PFSK-1 (cell line): ENCODE data around the gene BTAF1.

Experiments used
- FOXP2 ChIP-seq: optimal IDR thresholded peaks from 2 replicates; pipeline ENCODE3; 2011; ENCODE audit warnings: borderline replicate concordance, control low read depth, inconsistent platforms; ENCODE audit not compliant: insufficient read depth; ENCODE audit errors: extremely low read length, extremely low read depth
- POLR2AphosphoS5 ChIP-seq: IDR thresholded peaks from 2 replicates; pipeline ENCODE4 v1.6.1; 2012; ENCODE audit warnings: low read depth, mild to moderate bottlenecking, control low read depth, low read length, moderate library complexity
- SIN3A ChIP-seq: IDR thresholded peaks from 2 replicates; pipeline ENCODE4 v1.6.1; 2012; ENCODE audit warnings: mild to moderate bottlenecking, low read length, moderate library complexity, borderline replicate concordance; ENCODE audit not compliant: insufficient read depth
- TAF1 ChIP-seq: IDR thresholded peaks from 2 replicates; pipeline ENCODE4 v1.6.1; 2012; ENCODE audit warnings: low read length, control low read depth, borderline replicate concordance; ENCODE audit not compliant: insufficient read depth
- TF ChIP-seq, protein P1 (sequence below), 2 experiments: IDR thresholded peaks; 2 replicates each; pipeline versions ENCODE4 v1.6.1 to v1.8.0; 2011 to 2012; ENCODE audit warnings: low read depth in 2 of 2, low read length in 2 of 2, control low read depth in 1 of 2, inconsistent platforms in 1 of 2, mild to moderate bottlenecking in 1 of 2, moderate library complexity in 1 of 2; ENCODE audit not compliant: insufficient read depth in 1 of 2

The BTAF1 gene

DNA sequence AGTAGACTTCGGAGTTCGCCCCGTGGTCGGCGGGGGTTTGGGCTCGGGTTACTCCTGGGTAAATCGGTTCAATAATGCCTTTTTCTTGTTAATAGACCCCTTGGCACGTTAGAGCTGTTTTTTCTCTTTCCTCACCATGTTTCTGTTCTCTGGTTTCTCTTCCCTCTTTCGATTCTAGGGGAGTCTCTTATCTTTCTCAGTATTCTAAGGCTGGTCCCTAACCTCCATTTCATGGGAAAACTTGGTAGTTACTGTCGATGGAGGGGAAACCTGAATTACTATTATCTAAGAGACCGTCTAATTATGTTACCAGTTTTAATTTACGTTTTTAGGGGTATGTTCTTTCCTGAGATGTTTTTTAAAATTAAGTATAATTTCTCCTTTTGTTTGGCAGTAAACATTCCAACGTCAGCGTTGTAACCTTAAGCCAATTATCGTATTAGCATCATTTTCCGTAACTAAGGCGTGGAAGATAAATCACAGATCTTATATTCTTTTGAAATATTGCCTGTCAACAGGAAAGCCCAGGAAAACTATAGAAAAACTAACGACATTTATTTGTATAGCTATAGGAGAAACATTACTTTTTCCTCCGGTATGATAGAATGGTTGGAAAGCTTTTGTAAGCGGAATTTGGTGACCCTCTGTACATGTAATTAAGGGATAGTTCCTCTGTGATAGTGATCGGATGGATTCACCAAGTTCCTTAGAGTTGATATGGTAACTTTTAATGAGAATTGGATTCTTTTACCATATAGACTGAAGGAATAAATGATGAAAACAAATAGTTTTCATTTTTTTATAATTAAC is 847 bp downstream of the BTAF1 start:
- TF ChIP-seq TAF1 (no peak), POLR2AphosphoS5 (no peak), SIN3A (no peak), FOXP2 (no peak)
- TF ChIP-seq, protein P1, sequence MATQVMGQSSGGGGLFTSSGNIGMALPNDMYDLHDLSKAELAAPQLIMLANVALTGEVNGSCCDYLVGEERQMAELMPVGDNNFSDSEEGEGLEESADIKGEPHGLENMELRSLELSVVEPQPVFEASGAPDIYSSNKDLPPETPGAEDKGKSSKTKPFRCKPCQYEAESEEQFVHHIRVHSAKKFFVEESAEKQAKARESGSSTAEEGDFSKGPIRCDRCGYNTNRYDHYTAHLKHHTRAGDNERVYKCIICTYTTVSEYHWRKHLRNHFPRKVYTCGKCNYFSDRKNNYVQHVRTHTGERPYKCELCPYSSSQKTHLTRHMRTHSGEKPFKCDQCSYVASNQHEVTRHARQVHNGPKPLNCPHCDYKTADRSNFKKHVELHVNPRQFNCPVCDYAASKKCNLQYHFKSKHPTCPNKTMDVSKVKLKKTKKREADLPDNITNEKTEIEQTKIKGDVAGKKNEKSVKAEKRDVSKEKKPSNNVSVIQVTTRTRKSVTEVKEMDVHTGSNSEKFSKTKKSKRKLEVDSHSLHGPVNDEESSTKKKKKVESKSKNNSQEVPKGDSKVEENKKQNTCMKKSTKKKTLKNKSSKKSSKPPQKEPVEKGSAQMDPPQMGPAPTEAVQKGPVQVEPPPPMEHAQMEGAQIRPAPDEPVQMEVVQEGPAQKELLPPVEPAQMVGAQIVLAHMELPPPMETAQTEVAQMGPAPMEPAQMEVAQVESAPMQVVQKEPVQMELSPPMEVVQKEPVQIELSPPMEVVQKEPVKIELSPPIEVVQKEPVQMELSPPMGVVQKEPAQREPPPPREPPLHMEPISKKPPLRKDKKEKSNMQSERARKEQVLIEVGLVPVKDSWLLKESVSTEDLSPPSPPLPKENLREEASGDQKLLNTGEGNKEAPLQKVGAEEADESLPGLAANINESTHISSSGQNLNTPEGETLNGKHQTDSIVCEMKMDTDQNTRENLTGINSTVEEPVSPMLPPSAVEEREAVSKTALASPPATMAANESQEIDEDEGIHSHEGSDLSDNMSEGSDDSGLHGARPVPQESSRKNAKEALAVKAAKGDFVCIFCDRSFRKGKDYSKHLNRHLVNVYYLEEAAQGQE (IDR thresholded peaks at IDR 0.05; ENCODE audit: insufficient read depth in 1 of 2, low read depth in 2 of 2, low read length in 2 of 2): no peak

DNA sequence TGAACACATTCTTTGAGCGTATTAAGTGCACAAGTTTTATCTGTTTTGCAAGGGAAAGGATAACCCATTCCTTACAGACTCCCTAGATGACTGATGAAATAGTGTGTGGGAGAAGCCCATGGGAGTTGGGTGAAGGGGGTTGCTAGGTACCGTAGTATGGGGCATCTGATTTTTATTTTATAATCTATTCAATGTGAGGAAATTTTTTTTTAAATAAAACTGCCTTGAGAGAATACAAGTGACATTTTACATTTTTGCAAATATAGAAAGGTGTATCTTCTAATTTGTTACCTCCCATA is 1.4 kb downstream of the BTAF1 start:
- no peak for TF ChIP-seq TAF1
- TF ChIP-seq SIN3A: no peak
- no peak for TF ChIP-seq FOXP2
- TF ChIP-seq POLR2AphosphoS5: no peak
- TF ChIP-seq, protein P1 (IDR thresholded peaks at IDR 0.05; ENCODE audit: insufficient read depth in 1 of 2, low read depth in 2 of 2, low read length in 2 of 2): no peak

DNA sequence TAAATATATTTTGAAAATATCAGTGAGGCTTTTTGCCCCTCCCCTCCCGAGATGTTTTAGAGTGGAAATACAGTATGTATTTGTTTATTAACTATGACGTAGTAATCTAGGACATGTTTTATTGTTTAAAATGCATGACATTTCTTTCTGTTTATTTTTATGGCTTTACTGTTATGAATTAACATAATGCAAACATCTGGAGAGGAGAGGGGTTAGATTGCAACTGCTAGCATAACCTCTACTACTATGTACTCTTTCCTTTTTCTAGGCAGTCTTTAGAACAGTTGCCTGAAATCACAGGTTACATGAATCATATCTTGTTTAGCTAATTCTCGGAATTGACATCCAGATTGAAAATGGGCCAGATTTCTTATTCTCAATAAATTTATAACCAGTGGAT is 7.4 kb downstream of the BTAF1 start:
- TF ChIP-seq FOXP2 (no peak), SIN3A (no peak)

DNA sequence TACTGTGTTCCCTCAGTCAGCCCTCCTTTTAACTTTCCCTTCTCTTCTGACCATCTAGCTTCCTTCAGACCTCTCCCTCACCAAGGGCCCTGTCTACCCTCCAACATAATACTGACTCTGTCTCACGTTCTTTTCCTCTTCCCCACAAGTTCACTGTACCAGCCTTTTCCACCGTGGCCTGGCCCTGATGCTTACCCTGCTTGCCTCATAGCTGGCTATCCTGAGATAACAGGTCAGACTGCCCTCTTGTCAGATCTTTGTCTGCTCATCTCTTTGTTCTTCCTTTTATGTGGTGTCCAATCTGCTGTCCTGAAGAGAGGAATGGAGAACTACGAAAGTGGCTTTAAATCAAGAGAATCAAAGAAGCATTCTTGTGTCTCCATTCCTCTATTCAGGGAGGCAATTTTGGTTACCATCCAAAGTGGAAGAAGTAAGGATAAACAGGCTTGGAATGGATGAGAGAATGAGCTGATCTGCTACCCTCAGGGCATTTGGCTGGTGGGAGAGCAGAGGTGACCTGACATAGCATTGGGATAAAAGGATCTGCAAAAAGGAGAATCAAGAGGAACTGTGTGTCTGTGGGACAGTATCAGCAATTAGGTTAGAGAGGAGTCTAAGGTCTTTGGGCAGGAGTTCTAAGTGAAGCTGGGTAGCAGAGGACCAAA is 8.1 kb downstream of the BTAF1 start:
- no peak for TF ChIP-seq POLR2AphosphoS5
- no peak for TF ChIP-seq SIN3A
- TF ChIP-seq FOXP2: no peak
- TF ChIP-seq, protein P1 (IDR thresholded peaks at IDR 0.05; ENCODE audit: insufficient read depth in 1 of 2, low read depth in 2 of 2, low read length in 2 of 2): no peak
- TF ChIP-seq TAF1: no peak

DNA sequence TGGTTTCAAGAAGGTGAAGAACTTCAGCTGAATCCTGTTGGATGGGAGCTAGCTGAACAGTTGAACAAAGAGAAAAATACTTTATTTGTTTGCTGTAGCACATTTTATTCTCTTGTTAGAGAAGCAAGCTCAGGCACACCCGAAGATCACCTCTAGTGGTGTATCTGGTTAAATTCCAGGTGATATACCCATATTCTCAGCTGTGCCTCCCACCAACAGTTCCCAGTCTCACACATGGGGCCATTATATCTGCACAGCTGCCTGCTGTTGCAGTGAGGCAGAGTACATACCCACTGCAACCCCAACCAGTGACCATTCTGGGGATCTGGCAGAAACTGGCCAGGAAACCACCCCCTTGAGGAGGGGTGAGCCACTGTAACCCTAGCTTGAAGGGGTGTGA is 9.2 kb downstream of the BTAF1 start:
- TF ChIP-seq, protein P1 (IDR thresholded peaks at IDR 0.05; ENCODE audit: insufficient read depth in 1 of 2, low read depth in 2 of 2, low read length in 2 of 2): no peak
- no peak for TF ChIP-seq TAF1
- TF ChIP-seq SIN3A: no peak
- TF ChIP-seq FOXP2: no peak
- TF ChIP-seq POLR2AphosphoS5: no peak
